H54 (cell line): ENCODE data around the gene DCDC2C.

ENCODE experiments used
- DNase-seq: peaks from one replicate; pipeline ENCODE4 v3.0.0; 2011; ENCODE audit warnings: low spot score, mixed read lengths; ENCODE audit not compliant: insufficient read length
- FAIRE-seq: peaks from 3 replicates; lab custom pipeline; 2011; peaks lifted over from hg19 to GRCh38; lab: Jason Lieb, UNC
- POLR2A ChIP-seq: IDR thresholded peaks from 2 replicates; pipeline ENCODE4 v1.6.1; 2011; ENCODE audit warnings: low read depth, mild to moderate bottlenecking, low read length

DCDC2C gene

DNA sequence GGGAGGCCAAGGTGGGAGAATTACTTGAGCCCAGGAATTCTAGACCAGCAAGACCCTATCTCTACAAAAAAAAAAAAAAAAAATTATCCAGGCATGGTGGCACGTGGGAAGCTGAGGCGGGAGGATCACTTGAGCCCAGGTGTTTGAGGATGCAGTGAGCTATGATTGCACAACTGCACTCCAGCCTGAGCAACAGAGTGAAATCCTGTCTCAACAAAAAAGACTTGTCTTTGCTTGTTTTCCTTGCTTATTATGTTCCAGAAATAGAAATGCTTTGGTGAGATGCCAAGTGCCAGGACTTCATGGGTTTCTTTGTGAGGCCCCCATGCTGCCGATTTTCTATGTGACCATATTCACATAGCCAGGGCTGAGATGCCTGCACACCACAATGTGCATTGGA lies 9.0 kb downstream of the DCDC2C start:
- no peak for DNase-seq
- no peak for TF ChIP-seq POLR2A

GRCh38 chr2:3712831-3713503 lies 9.6 kb downstream of the DCDC2C start:
- no peak for FAIRE-seq
- DNase-seq = no peak

More for the DNA sequence above, 9.0 kb downstream of the DCDC2C start:
- no peak for FAIRE-seq

DNA sequence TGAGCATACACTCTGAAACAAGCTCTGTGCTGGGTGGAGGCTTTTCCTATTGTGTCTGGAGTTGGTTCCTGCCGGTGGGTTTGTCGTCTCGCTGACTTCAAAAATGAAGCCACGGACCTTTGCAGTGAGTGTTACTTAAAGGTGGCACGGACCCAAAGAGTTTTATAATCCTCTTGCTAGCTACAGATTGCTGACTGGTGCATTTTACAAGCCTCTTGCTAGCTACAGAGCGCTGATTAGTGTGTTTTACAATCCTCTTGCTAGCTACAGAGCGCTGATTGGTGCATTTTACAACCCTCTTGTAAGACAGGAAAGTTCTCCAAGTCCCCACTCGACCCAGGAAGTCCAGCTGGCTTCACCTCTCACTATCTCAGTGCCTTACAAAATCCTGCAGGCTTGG lies 15.3 kb downstream of the DCDC2C start:
- DNase-seq (no peak), FAIRE-seq (no peak)
- no peak for TF ChIP-seq POLR2A

More at GRCh38 chr2:3712831-3713503, 9.6 kb downstream of the DCDC2C start:
- no peak for TF ChIP-seq POLR2A

GRCh38 chr2:3725002-3725401 lies 21.6 kb downstream of the DCDC2C start:
- FAIRE-seq (no peak), DNase-seq (no peak)
- no peak for TF ChIP-seq POLR2A

- FAIRE-seq = no peak
- no peak for DNase-seq
- TF ChIP-seq POLR2A = no peak
Observed at GRCh38 chr2:3725458-3726250, 22.3 kb downstream of the DCDC2C start.

DNA sequence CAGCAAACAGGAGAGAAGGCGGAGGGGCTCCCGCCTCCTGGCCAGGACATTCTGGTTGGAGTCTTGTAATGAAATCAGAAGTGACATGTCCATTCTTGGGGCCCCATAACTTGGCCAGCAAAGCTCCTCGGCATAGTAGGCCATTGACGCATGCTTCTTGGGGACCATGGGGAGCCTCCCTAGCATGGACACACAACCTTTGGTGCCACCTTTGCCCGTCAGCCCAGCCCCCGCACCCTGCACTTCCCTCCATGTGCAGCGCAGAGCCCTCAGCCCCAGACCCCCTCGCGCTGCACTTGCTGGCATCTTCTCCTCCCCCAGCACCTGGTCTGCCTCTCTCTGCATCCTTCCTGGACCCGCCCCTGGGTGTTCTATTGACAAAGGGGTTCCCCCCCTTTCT lies 23.1 kb downstream of the DCDC2C start:
- no peak for FAIRE-seq
- TF ChIP-seq POLR2A = no peak
- no peak for DNase-seq

GRCh38 chr2:3727397-3728045 lies 24.1 kb downstream of the DCDC2C start:
- FAIRE-seq (no peak), DNase-seq (no peak)
- no peak for TF ChIP-seq POLR2A

DNA sequence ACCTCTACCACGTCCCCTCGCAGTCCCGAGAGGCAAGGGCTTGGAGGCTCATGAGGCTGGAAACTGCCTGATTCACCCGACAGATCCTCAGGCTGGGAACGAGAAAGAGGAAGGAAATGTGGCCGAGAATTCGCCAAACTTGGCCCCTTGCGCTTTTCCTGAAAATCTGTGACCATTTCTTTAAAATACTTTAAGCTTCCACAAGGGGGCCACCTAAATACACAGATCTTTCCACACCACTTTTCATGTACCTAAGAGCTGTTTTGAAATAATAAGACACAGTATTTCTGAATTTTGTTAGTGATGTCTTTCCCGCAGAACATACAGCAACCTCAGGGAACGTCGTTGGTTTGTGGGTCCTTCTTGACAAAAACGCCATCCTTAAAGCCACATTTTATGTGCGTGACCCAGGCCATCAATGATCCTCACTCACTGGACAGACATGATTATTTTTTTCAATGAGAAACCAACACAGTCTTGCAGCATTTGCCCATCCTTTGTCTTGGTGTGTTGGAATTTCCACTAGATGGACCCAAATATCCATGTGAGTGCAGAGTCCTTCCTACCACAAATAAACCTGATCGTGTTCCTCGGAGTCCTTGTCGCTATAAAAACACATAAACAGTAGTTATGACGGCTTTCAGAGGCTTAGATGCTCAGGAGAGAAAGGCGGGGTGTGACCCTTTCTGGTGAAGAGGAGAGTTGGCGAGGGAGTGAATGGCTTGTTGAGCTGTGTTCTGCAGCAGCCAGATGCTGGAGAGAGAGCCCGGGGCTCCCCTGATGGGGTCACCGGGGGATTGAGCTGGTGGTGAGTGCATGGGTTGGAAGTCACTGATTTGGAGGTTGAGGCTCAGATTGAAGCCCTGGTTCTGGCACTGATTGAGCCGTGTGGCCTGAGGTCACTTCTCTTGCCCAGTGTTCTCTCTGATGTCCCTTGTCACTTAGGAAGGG lies 25.0 kb downstream of the DCDC2C start:
- no peak for FAIRE-seq

GRCh38 chr2:3729055-3729448 lies 25.7 kb downstream of the DCDC2C start:
- TF ChIP-seq POLR2A = no peak
- no peak for FAIRE-seq
- DNase-seq = no peak

More for the DNA sequence above, 25.0 kb downstream of the DCDC2C start:
- no peak for TF ChIP-seq POLR2A
- peak; percentile 39 for DNase-seq

GRCh38 chr2:3729786-3730185 lies 26.4 kb downstream of the DCDC2C start:
- DNase-seq (no peak), FAIRE-seq (no peak)
- no peak for TF ChIP-seq POLR2A

GRCh38 chr2:3730646-3731045 lies 27.3 kb downstream of the DCDC2C start:
- no peak for TF ChIP-seq POLR2A
- FAIRE-seq (no peak), DNase-seq (no peak)

DNA sequence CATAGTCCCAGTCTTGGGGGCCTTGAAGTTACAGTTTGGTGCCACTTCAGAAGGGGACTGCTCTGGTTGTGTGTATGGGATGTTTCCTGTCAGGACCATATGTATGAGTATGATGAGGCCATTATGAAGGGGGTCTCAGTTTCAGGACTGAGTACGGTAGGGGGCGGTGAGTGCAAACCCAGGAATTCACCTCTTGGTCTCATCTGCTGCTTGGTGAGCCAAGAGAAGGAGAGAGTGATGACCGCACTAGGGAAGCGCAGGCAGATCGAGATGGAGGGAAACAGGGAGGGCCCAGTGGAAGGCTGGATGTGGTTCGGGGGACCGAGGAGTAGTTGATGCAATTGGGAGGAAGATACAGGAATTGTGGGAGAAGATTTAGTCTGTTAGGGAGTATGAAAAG lies 28.5 kb downstream of the DCDC2C start:
- no peak for TF ChIP-seq POLR2A
- no peak for FAIRE-seq

GRCh38 chr2:3736112-3736511 lies 32.7 kb downstream of the DCDC2C start:
- FAIRE-seq (no peak), DNase-seq (no peak)
- TF ChIP-seq POLR2A = no peak

More for the DNA sequence above, 28.5 kb downstream of the DCDC2C start:
- no peak for DNase-seq

GRCh38 chr2:3737128-3737527 lies 33.8 kb downstream of the DCDC2C start:
- FAIRE-seq (no peak), DNase-seq (no peak)
- no peak for TF ChIP-seq POLR2A
